ES-I3 (cell line): ENCODE measurements around the gene ZNF236.

ENCODE experiments used
- H3K36me3 ChIP-seq: 2 replicates; pipeline ENCODE4 v1.6.1; 2013; ENCODE audit warnings: mild to moderate bottlenecking, low read length, control low read depth, moderate library complexity; ENCODE audit not compliant: insufficient read depth
- H3K4me1 ChIP-seq: 2 replicates; pipeline ENCODE4 v1.6.1; 2013; ENCODE audit warnings: mild to moderate bottlenecking, control low read depth, low read length; ENCODE audit not compliant: insufficient read depth
- H3K9ac ChIP-seq: 2 replicates; pipeline ENCODE4 v1.6.1; 2013; ENCODE audit warnings: low read depth, mild to moderate bottlenecking, low read length, moderate library complexity
- H3K9me3 ChIP-seq: 2 replicates; pipeline ENCODE4 v1.6.1; 2013; ENCODE audit warnings: mild to moderate bottlenecking, low read length, moderate library complexity; ENCODE audit not compliant: control insufficient read depth, insufficient read depth

The ZNF236 gene

GRCh38 chr18:76834379-76834778 is 12.0 kb downstream of the ZNF236 start:
- Histone ChIP-seq H3K36me3 (no peaks in the 10 kb centered on the region), H3K9me3 (no peaks in the 10 kb centered on the region), H3K4me1 (0 out of 2 replicates have a peak, but pooled peaks cover 6% of the 10 kb centered on the region), H3K9ac (no peak overlapping the region)

- Histone ChIP-seq H3K4me1 (0 out of 2 replicates have a peak, but pooled peaks cover 6% of the 10 kb centered on the region), H3K9ac (no peak overlapping the region), H3K9me3 (no peaks in the 10 kb centered on the region), H3K36me3 (no peaks in the 10 kb centered on the region)
Observed at GRCh38 chr18:76835380-76835779, 13.0 kb downstream of the ZNF236 start.

- no peak overlapping the region for H3K9ac ChIP-seq
- no peaks in the 10 kb centered on the region for H3K9me3 ChIP-seq
- 0 out of 2 replicates have a peak, but pooled peaks cover 6% of the 10 kb centered on the region for H3K4me1 ChIP-seq
- H3K36me3 ChIP-seq = no peaks in the 10 kb centered on the region
Observed at GRCh38 chr18:76837071-76837470, 14.7 kb downstream of the ZNF236 start.

- Histone ChIP-seq H3K36me3 (no peaks in the 10 kb centered on the region), H3K9ac (no peak overlapping the region), H3K4me1 (0 out of 2 replicates have a peak, but pooled peaks cover 6% of the 10 kb centered on the region), H3K9me3 (no peaks in the 10 kb centered on the region)
Observed at GRCh38 chr18:76838182-76838581, 15.8 kb downstream of the ZNF236 start.

GRCh38 chr18:76839086-76839794 is 16.9 kb downstream of the ZNF236 start:
- Histone ChIP-seq H3K4me1 (0 out of 2 replicates have a peak, but pooled peaks cover 6% of the 10 kb centered on the region), H3K9me3 (no peaks in the 10 kb centered on the region), H3K9ac (no peak overlapping the region), H3K36me3 (no peaks in the 10 kb centered on the region)

DNA sequence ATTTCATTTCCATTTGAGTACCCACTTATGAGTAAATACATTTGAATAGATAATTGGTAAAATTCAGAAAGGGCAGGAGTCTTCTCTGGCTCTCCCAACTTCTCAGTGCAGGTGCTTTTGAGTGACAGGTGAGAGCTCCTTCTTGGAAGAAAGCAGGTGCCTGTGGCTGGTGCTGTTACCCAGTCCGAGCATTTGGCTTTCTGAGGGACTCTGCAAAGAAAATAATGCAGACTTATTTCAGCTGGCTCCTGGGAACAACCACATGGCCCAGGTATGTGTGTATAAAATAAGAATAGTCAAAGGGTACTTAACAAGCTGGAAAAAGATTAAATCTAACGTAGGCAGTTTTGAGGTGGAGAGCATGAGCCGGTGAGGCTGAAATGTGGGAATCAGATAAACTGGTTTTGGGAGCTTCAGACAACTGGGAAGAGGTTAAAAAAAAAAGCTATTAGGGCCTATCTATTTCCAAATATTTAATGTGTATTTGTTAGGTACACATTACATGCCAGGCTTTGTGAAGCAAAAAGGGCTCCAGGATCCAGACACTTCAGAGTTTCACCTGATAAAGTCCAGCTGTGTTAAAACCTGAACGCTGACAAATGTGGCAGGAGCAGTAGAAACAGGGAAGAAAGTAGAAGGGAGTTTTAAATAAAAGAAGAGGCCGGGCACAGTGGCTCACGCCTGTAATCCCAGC is 20.6 kb downstream of the ZNF236 start:
- 0 out of 2 replicates have a peak, but pooled peaks cover 3% of the 10 kb centered on the region for H3K4me1 ChIP-seq
- H3K9me3 ChIP-seq = no peaks in the 10 kb centered on the region
- H3K36me3 ChIP-seq = no peaks in the 10 kb centered on the region
- no peak overlapping the region for H3K9ac ChIP-seq

GRCh38 chr18:76844144-76844543 is 21.8 kb downstream of the ZNF236 start:
- Histone ChIP-seq H3K4me1 (no peaks in the 10 kb centered on the region), H3K36me3 (no peaks in the 10 kb centered on the region), H3K9me3 (no peaks in the 10 kb centered on the region), H3K9ac (no peak overlapping the region)

- H3K36me3 ChIP-seq = no peaks in the 10 kb centered on the region
- no peaks in the 10 kb centered on the region for H3K9me3 ChIP-seq
- no peak overlapping the region for H3K9ac ChIP-seq
- H3K4me1 ChIP-seq = no peaks in the 10 kb centered on the region
Observed at GRCh38 chr18:76844742-76845477, 22.6 kb downstream of the ZNF236 start.

GRCh38 chr18:76846217-76846616 is 23.9 kb downstream of the ZNF236 start:
- H3K9me3 ChIP-seq = no peaks in the 10 kb centered on the region
- no peaks in the 10 kb centered on the region for H3K4me1 ChIP-seq
- no peak overlapping the region for H3K9ac ChIP-seq
- H3K36me3 ChIP-seq = no peaks in the 10 kb centered on the region

DNA sequence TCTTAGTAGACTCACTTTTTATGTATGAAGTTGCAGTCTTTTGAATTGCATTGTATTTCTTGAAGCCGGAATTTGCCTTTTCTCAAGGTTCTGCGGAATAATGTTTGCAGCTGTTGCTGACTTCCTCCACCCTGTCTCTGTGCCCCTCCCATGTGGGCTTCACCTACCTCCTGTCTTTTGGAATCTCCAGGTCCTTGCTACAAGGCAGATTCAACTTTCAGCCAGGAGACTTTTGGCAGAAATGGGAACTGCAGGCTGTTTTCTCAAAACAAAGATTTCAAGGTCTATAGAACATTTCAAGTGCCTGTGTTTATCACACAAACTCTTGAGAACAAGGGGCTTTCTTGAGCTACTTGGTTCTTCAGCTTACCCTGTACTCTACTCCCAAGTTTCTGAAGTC is 25.6 kb downstream of the ZNF236 start:
- Histone ChIP-seq H3K9me3 (no peaks in the 10 kb centered on the region), H3K4me1 (no peaks in the 10 kb centered on the region), H3K9ac (no peak overlapping the region), H3K36me3 (no peaks in the 10 kb centered on the region)

DNA sequence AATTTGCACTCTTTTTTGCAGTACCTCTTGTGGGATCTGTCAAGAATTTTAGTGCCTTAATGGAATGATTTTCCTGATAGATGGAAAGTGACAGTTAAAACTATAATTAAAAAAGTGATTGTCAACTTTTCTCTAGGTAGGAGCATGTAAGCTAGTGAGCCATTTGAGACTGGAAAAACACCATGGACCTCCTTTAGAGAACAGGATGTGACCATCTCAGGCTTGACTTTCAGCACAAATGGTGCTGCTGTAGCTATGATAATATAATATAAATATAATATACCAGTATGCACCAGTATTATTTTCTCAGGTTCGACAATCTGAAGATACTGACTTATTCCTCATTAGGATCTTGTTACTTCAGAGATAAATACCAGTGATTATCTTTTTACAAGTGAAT is 27.8 kb downstream of the ZNF236 start:
- no peaks in the 10 kb centered on the region for H3K4me1 ChIP-seq
- H3K36me3 ChIP-seq = no peaks in the 10 kb centered on the region
- no peaks in the 10 kb centered on the region for H3K9me3 ChIP-seq
- H3K9ac ChIP-seq = no peak overlapping the region

DNA sequence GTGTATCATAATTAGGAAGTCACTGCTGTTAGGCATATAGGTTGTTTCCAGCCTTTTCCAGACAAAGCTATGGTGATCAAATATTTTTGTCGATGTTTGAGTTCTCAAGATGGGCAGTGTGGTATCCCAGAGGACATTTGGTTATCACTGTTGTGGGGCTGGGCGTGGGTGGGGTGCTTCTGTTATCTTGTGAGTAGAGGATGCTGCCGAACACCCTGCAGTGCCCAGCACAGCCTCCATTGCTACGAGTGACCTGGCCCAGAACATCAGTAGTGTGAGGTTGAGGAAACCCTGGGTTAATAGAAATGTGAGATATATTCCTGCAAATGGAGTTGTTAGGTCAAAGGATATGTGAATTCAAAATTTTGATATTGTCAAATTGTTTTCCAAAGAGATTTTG is 33.2 kb downstream of the ZNF236 start:
- Histone ChIP-seq H3K9ac (no peak overlapping the region), H3K4me1 (no peaks in the 10 kb centered on the region), H3K9me3 (no peaks in the 10 kb centered on the region), H3K36me3 (no peaks in the 10 kb centered on the region)

GRCh38 chr18:76857476-76857875 is 35.1 kb downstream of the ZNF236 start:
- Histone ChIP-seq H3K36me3 (no peaks in the 10 kb centered on the region), H3K9ac (no peak overlapping the region), H3K9me3 (no peaks in the 10 kb centered on the region), H3K4me1 (no peaks in the 10 kb centered on the region)

- H3K9me3 ChIP-seq = no peaks in the 10 kb centered on the region
- no peaks in the 10 kb centered on the region for H3K36me3 ChIP-seq
- H3K4me1 ChIP-seq = no peaks in the 10 kb centered on the region
- no peak overlapping the region for H3K9ac ChIP-seq
Observed at GRCh38 chr18:76859474-76860339, 37.4 kb downstream of the ZNF236 start.
